ENCODE measurements around the gene GAB4.

Gene GAB4

GRCh38 chr22:16965083-16965482 lies 42.9 kb downstream of the GAB4 start:
- Histone ChIP-seq H3K4ac (ENCODE audit: low read depth, low read length) (no peak overlapping the region), H3K56ac (ENCODE audit: low read length) (no peak overlapping the region), H3K27me3 (ENCODE audit: insufficient read depth, low read length, poor library complexity) (no peaks in the 10 kb centered on the region), H3K18ac (ENCODE audit: low read length) (no peak overlapping the region), H2BK15ac (replicated peaks; ENCODE audit: low read depth) (no peak overlapping the region), H2BK5ac (ENCODE audit: low read length) (no peak overlapping the region), H3K27ac (ENCODE audit: low read depth, low read length) (no peak overlapping the region), H3K4me2 (ENCODE audit: low read length) (no peak overlapping the region), H3K4me1 (ENCODE audit: control insufficient read depth, low read depth, low read length) (no peaks in the 10 kb centered on the region), H3K23ac (ENCODE audit: low read length) (no peak overlapping the region), H4K8ac (ENCODE audit: low read depth, low read length) (no peak overlapping the region), H3K36me3 (ENCODE audit: control insufficient read depth, insufficient read depth, low read length) (no peaks in the 10 kb centered on the region), H3K4me3 (ENCODE audit: low read length) (no peak overlapping the region), H3K79me2 (ENCODE audit: control insufficient read depth, insufficient read depth, low read length) (no peaks in the 10 kb centered on the region), H3K9ac (ENCODE audit: low read length) (no peak overlapping the region), H2BK120ac (ENCODE audit: low read depth, low read length) (no peak overlapping the region), H2AK5ac (ENCODE audit: low read length) (no peak overlapping the region), H4K5ac (ENCODE audit: low read length) (no peak overlapping the region), H3K79me1 (ENCODE audit: low read length) (no peaks in the 10 kb centered on the region)
- WGBS (ENCODE audit: extremely low coverage, insufficient coverage, low lambda C conversion rate): no CpG with 5 or more reads among the region's 7 CpGs
- no peak for DNase-seq

- no peaks in the 10 kb centered on the region for H3K4me1 ChIP-seq (ENCODE audit: control insufficient read depth, low read depth, low read length)
- no peak overlapping the region for H3K4me2 ChIP-seq (ENCODE audit: low read length)
- H2BK15ac ChIP-seq (replicated peaks; ENCODE audit: low read depth): no peak overlapping the region
- H3K79me2 ChIP-seq (ENCODE audit: control insufficient read depth, insufficient read depth, low read length): no peaks in the 10 kb centered on the region
- no peak overlapping the region for H3K9ac ChIP-seq (ENCODE audit: low read length)
- no CpG with 5 or more reads among the region's 5 CpGs for WGBS (ENCODE audit: extremely low coverage, insufficient coverage, low lambda C conversion rate)
- H3K36me3 ChIP-seq (ENCODE audit: control insufficient read depth, insufficient read depth, low read length): no peaks in the 10 kb centered on the region
- no peak overlapping the region for H3K4ac ChIP-seq (ENCODE audit: low read depth, low read length)
- H3K79me1 ChIP-seq (ENCODE audit: low read length): no peaks in the 10 kb centered on the region
- no peak overlapping the region for H2BK5ac ChIP-seq (ENCODE audit: low read length)
- H3K27ac ChIP-seq (ENCODE audit: low read depth, low read length): no peak overlapping the region
- H3K56ac ChIP-seq (ENCODE audit: low read length): no peak overlapping the region
- no peak overlapping the region for H2AK5ac ChIP-seq (ENCODE audit: low read length)
- no peaks in the 10 kb centered on the region for H3K27me3 ChIP-seq (ENCODE audit: insufficient read depth, low read length, poor library complexity)
- no peak overlapping the region for H3K23ac ChIP-seq (ENCODE audit: low read length)
- no peak for DNase-seq
- H2BK120ac ChIP-seq (ENCODE audit: low read depth, low read length): no peak overlapping the region
- no peak overlapping the region for H3K4me3 ChIP-seq (ENCODE audit: low read length)
- no peak overlapping the region for H4K8ac ChIP-seq (ENCODE audit: low read depth, low read length)
- H4K5ac ChIP-seq (ENCODE audit: low read length): no peak overlapping the region
- H3K18ac ChIP-seq (ENCODE audit: low read length): no peak overlapping the region
Observed at GRCh38 chr22:16964366-16964765, 43.7 kb downstream of the GAB4 start.

GRCh38 chr22:16963189-16963945 lies 44.7 kb downstream of the GAB4 start:
- no peak overlapping the region for H3K4ac ChIP-seq (ENCODE audit: low read depth, low read length)
- no peak overlapping the region for H3K56ac ChIP-seq (ENCODE audit: low read length)
- H3K79me1 ChIP-seq (ENCODE audit: low read length): no peaks in the 10 kb centered on the region
- H4K8ac ChIP-seq (ENCODE audit: low read depth, low read length): no peak overlapping the region
- H4K5ac ChIP-seq (ENCODE audit: low read length): no peak overlapping the region
- no peaks in the 10 kb centered on the region for H3K27me3 ChIP-seq (ENCODE audit: insufficient read depth, low read length, poor library complexity)
- no peaks in the 10 kb centered on the region for H3K36me3 ChIP-seq (ENCODE audit: control insufficient read depth, insufficient read depth, low read length)
- no peak overlapping the region for H2BK5ac ChIP-seq (ENCODE audit: low read length)
- no peak overlapping the region for H3K4me2 ChIP-seq (ENCODE audit: low read length)
- no peak overlapping the region for H2BK120ac ChIP-seq (ENCODE audit: low read depth, low read length)
- DNase-seq: no peak
- H3K18ac ChIP-seq (ENCODE audit: low read length): no peak overlapping the region
- no peak overlapping the region for H3K9ac ChIP-seq (ENCODE audit: low read length)
- H3K79me2 ChIP-seq (ENCODE audit: control insufficient read depth, insufficient read depth, low read length): no peaks in the 10 kb centered on the region
- no peaks in the 10 kb centered on the region for H3K4me1 ChIP-seq (ENCODE audit: control insufficient read depth, low read depth, low read length)
- no peak overlapping the region for H2BK15ac ChIP-seq (replicated peaks; ENCODE audit: low read depth)
- H3K23ac ChIP-seq (ENCODE audit: low read length): no peak overlapping the region
- WGBS (ENCODE audit: extremely low coverage, insufficient coverage, low lambda C conversion rate): no CpG with 5 or more reads among the region's 18 CpGs
- H3K4me3 ChIP-seq (ENCODE audit: low read length): no peak overlapping the region
- H3K27ac ChIP-seq (ENCODE audit: low read depth, low read length): no peak overlapping the region
- no peak overlapping the region for H2AK5ac ChIP-seq (ENCODE audit: low read length)

- Histone ChIP-seq H2BK15ac (replicated peaks; ENCODE audit: low read depth) (no peak overlapping the region), H3K18ac (ENCODE audit: low read length) (no peak overlapping the region), H3K4me3 (ENCODE audit: low read length) (no peak overlapping the region), H4K8ac (ENCODE audit: low read depth, low read length) (no peak overlapping the region), H2AK5ac (ENCODE audit: low read length) (no peak overlapping the region), H2BK5ac (ENCODE audit: low read length) (no peak overlapping the region), H3K27ac (ENCODE audit: low read depth, low read length) (no peak overlapping the region), H3K79me2 (ENCODE audit: control insufficient read depth, insufficient read depth, low read length) (no peaks in the 10 kb centered on the region), H2BK120ac (ENCODE audit: low read depth, low read length) (no peak overlapping the region), H3K4me1 (ENCODE audit: control insufficient read depth, low read depth, low read length) (no peaks in the 10 kb centered on the region), H3K4ac (ENCODE audit: low read depth, low read length) (no peak overlapping the region), H3K9ac (ENCODE audit: low read length) (no peak overlapping the region), H3K36me3 (ENCODE audit: control insufficient read depth, insufficient read depth, low read length) (no peaks in the 10 kb centered on the region), H3K56ac (ENCODE audit: low read length) (no peak overlapping the region), H3K27me3 (ENCODE audit: insufficient read depth, low read length, poor library complexity) (no peaks in the 10 kb centered on the region), H3K79me1 (ENCODE audit: low read length) (no peaks in the 10 kb centered on the region), H4K5ac (ENCODE audit: low read length) (no peak overlapping the region), H3K23ac (ENCODE audit: low read length) (no peak overlapping the region), H3K4me2 (ENCODE audit: low read length) (no peak overlapping the region)
- WGBS (ENCODE audit: extremely low coverage, insufficient coverage, low lambda C conversion rate): no CpG with 5 or more reads among the region's 7 CpGs
- no peak for DNase-seq
Observed at GRCh38 chr22:16962501-16962900, 45.5 kb downstream of the GAB4 start.

- H3K18ac ChIP-seq (ENCODE audit: low read length): no peak overlapping the region
- no peak overlapping the region for H2BK5ac ChIP-seq (ENCODE audit: low read length)
- DNase-seq: no peak
- no peak overlapping the region for H3K4me3 ChIP-seq (ENCODE audit: low read length)
- no peak overlapping the region for H2BK120ac ChIP-seq (ENCODE audit: low read depth, low read length)
- H2BK15ac ChIP-seq (replicated peaks; ENCODE audit: low read depth): no peak overlapping the region
- H3K27me3 ChIP-seq (ENCODE audit: insufficient read depth, low read length, poor library complexity): no peaks in the 10 kb centered on the region
- no peak overlapping the region for H4K5ac ChIP-seq (ENCODE audit: low read length)
- no peaks in the 10 kb centered on the region for H3K79me2 ChIP-seq (ENCODE audit: control insufficient read depth, insufficient read depth, low read length)
- no peak overlapping the region for H3K4ac ChIP-seq (ENCODE audit: low read depth, low read length)
- H3K9ac ChIP-seq (ENCODE audit: low read length): no peak overlapping the region
- no peak overlapping the region for H3K23ac ChIP-seq (ENCODE audit: low read length)
- H3K27ac ChIP-seq (ENCODE audit: low read depth, low read length): no peak overlapping the region
- H3K4me1 ChIP-seq (ENCODE audit: control insufficient read depth, low read depth, low read length): no peaks in the 10 kb centered on the region
- no CpG with 5 or more reads among the region's 14 CpGs for WGBS (ENCODE audit: extremely low coverage, insufficient coverage, low lambda C conversion rate)
- no peak overlapping the region for H4K8ac ChIP-seq (ENCODE audit: low read depth, low read length)
- no peaks in the 10 kb centered on the region for H3K36me3 ChIP-seq (ENCODE audit: control insufficient read depth, insufficient read depth, low read length)
- no peak overlapping the region for H2AK5ac ChIP-seq (ENCODE audit: low read length)
- no peaks in the 10 kb centered on the region for H3K79me1 ChIP-seq (ENCODE audit: low read length)
- H3K56ac ChIP-seq (ENCODE audit: low read length): no peak overlapping the region
- no peak overlapping the region for H3K4me2 ChIP-seq (ENCODE audit: low read length)
Observed at GRCh38 chr22:16961477-16962186, 46.4 kb downstream of the GAB4 start.
